T-helper 2 cell treated with Interferon-gamma antibody and Interleukin-4, amounts not matched to agents 5 μg/mL and 100 μg/mL, for 36 hours (primary cell): ENCODE results near the gene KLC1.
"Not testable (repeated sequence)": the region's sequence is repeated elsewhere in the genome, so short reads cannot be mapped to it uniquely, and the experiment has no call there.

Experiments
- DNase-seq: peaks from one replicate; pipeline ENCODE4 v3.0.0; 2021; ENCODE audit warnings: low spot score
- H3K27ac Mint-ChIP-seq: one replicate; pipeline ENCODE4 v1.8.0; 2021; ENCODE audit warnings: mild to moderate bottlenecking, mixed read lengths
- H3K27me3 Mint-ChIP-seq: one replicate; pipeline ENCODE4 v1.8.0; 2021; ENCODE audit warnings: low read depth, mixed read lengths
- H3K36me3 Mint-ChIP-seq: one replicate; pipeline ENCODE4 v1.8.0; 2021; ENCODE audit warnings: low read depth, mixed read lengths
- H3K4me1 Mint-ChIP-seq: one replicate; pipeline ENCODE4 v1.8.0; 2021; ENCODE audit warnings: low read depth, mixed read lengths
- H3K4me3 Mint-ChIP-seq: one replicate; pipeline ENCODE4 v1.8.0; 2022; ENCODE audit warnings: mild to moderate bottlenecking, moderate library complexity, mixed read lengths
- H3K9me3 Mint-ChIP-seq: one replicate; pipeline ENCODE4 v1.8.0; 2021; ENCODE audit warnings: mixed read lengths

Gene KLC1

DNA sequence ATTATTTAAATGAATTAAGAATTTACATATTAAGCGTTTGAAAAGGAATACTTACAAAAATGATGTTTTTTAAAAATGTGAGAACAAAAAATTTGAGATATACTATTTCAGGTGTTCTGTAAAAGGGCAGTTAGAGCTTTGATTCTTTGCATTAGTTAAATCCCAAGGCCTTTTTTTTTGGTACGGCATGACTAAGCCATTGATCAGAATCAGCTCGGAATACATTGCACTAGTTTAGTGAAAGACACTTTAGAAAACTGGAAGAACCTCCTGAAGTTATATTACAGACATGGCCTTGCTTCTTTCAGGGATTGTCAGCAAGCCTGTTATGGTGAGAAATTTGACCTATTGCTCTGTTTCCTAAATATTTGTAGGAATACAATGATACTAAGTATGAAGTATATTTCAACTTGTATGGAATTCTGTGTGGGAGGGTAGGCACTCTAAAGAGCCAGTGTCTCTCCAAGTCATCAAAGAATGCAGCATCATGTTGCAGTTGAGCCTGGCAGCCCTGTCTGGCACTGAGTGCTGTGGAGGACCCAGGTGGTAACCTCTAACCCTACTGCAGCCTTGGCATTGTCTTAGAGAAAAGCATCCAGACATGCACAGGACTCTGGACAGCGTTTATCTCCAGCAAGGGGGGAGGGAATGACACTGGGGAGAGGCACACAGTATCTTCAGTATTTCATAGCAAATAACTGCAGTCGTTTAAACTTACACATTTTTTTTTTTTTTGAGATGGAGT, 1.5 kb downstream of the KLC1 start:
- no peaks in the 10 kb centered on the region for H3K9me3 Mint-ChIP-seq
- no peaks in the 10 kb centered on the region for H3K27me3 Mint-ChIP-seq
- DNase-seq, result no peak
- H3K4me3 Mint-ChIP-seq, result peak overlapping the region; percentile 85
- H3K36me3 Mint-ChIP-seq, result peaks cover 10% of the 10 kb centered on the region
- peak overlapping the region; percentile 79 for H3K27ac Mint-ChIP-seq
- H3K4me1 Mint-ChIP-seq, result peaks cover 32% of the 10 kb centered on the region

DNA sequence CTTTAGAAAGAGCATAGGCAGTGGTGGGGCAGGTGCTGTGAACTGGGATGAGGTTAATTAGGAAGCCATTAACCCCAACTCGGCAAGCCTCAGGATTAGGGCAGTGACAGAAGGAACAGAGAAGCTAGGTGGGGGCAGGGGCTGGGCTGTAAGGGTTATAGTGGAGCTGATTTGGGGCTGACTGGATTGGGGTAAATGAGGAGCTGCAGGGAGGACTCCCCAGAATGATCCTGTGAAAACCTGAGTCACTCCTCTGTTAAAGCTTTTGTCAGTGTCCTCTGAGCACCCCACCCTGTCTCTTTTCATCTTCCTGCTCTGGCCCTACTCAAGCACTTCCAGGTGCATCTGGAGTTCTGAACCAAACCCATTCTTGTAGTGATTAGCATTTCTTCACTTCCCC, 4.4 kb downstream of the KLC1 start:
- Mint-ChIP-seq H3K27me3 (no peaks in the 10 kb centered on the region), H3K4me1 (peaks cover 37% of the 10 kb centered on the region), H3K36me3 (peaks cover 21% of the 10 kb centered on the region), H3K27ac (peak overlapping the region; percentile 58), H3K4me3 (no peak overlapping the region), H3K9me3 (no peaks in the 10 kb centered on the region)
- no peak for DNase-seq

DNA sequence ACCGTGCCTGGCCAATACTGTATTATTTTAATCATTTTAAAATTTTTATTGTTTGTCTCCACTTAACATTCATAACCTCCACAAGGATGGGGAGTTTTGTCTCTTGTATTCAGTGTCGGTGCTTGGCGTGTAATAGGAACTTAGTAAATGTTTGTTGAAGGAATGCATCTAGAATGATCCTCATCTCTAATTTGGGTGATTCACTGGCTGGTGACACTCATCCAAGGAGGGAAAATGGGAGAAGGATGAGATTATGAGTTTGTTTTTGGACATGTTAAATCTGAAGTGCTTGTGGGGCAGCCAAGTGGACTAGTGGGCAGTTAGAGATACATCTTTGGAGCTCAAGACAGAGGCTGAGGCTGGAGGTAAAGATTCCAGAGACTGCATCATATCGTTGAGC, 5.1 kb downstream of the KLC1 start:
- Mint-ChIP-seq H3K36me3 (peaks cover 21% of the 10 kb centered on the region), H3K27ac (no peak overlapping the region), H3K4me1 (peaks cover 37% of the 10 kb centered on the region), H3K9me3 (no peaks in the 10 kb centered on the region), H3K27me3 (no peaks in the 10 kb centered on the region), H3K4me3 (no peak overlapping the region)
- no peak for DNase-seq

DNA sequence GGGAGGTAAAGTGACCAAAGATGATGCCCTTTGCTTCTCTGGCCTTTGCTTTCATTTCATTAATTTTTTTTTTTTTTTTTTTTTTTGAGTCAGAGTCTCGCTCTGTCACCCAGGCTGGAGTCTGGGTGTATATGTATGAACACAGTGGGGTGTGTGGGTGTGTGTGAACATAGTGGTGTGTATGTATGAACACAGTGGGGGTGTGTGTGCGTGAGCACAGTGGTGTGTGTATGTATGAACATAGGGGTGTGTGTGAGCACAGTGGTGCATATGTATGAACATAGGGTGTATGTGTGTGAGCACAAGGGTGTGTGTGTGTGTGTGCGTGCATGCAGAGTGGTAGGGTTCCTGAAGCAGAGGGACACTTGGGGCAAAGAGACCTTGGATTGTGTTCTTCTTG, 9.6 kb downstream of the KLC1 start:
- Mint-ChIP-seq H3K27me3 (no peaks in the 10 kb centered on the region), H3K27ac (no peak overlapping the region), H3K9me3 (no peaks in the 10 kb centered on the region), H3K4me1 (peaks cover 25% of the 10 kb centered on the region), H3K36me3 (peaks cover 14% of the 10 kb centered on the region), H3K4me3 (no peak overlapping the region)
- no peak for DNase-seq

DNA sequence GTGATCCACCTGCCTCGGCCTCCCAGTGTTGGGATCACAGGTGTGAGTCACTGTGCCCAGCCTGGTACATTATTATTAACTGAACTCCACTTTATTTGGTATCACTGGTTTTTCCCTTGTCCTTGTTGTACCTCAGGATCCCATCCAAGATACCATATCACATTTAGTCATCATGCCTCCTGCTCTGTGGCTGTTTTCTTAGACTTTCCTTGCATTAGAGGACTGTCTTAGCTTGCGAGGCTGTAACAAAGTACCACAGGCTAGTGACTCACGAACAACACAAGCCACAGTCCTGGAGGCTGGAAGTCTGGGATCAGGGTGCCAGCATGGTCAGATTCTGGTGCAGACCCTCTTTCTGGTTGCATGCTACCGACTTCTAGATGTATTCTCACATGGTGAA, 12.2 kb downstream of the KLC1 start:
- no peak overlapping the region for H3K4me3 Mint-ChIP-seq
- H3K27me3 Mint-ChIP-seq, result no peaks in the 10 kb centered on the region
- no peak for DNase-seq
- peaks cover 9% of the 10 kb centered on the region for H3K36me3 Mint-ChIP-seq
- peaks cover 9% of the 10 kb centered on the region for H3K4me1 Mint-ChIP-seq
- H3K9me3 Mint-ChIP-seq, result no peaks in the 10 kb centered on the region
- H3K27ac Mint-ChIP-seq, result no peak overlapping the region

DNA sequence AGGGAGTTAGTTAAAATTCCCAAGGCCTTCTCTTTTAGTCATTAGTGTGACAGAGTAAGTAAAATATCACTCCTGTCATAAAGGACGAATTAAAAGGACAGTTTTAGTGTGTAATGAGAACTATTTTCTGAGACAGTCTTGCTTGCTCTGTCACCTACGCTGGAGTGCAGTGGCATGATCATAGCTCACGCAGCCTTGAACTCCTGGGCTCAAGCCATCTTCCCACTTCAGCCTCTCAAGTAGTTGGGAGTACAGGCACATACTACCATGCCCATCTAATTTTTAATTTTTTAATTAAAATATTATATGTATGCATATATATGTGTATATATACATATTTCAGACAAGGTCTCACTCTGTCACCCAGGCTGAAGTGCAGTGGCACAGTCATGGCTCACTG, 17.2 kb downstream of the KLC1 start:
- Mint-ChIP-seq H3K36me3 (peaks cover under 1% of the 10 kb centered on the region), H3K9me3 (no peaks in the 10 kb centered on the region), H3K4me1 (peaks cover 3% of the 10 kb centered on the region), H3K4me3 (no peak overlapping the region), H3K27me3 (no peaks in the 10 kb centered on the region), H3K27ac (no peak overlapping the region)
- DNase-seq, result no peak

DNA sequence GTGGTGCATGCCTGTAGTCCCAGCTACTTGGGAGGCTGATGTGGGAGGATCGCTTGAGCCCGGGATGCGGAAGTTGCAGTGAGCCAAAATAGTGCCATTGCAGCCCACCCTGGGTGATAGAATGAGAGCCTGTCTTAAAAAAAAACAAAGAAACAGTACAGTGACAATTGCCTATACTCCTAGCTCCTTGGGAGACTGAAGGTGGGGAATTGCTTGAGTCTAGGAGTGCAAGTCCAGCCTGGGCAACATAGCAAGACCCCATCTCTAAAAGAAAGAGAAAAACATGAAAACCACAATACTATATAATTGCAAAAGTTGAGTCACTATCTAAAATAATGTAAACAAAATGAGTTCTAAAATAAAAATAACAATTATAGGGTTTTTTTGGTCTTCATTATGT, 20.0 kb downstream of the KLC1 start:
- Mint-ChIP-seq H3K27me3 (no peaks in the 10 kb centered on the region), H3K36me3 (peaks cover 2% of the 10 kb centered on the region), H3K27ac (no peak overlapping the region), H3K4me3 (no peak overlapping the region), H3K4me1 (peaks cover 3% of the 10 kb centered on the region), H3K9me3 (no peaks in the 10 kb centered on the region)
- no peak for DNase-seq

DNA sequence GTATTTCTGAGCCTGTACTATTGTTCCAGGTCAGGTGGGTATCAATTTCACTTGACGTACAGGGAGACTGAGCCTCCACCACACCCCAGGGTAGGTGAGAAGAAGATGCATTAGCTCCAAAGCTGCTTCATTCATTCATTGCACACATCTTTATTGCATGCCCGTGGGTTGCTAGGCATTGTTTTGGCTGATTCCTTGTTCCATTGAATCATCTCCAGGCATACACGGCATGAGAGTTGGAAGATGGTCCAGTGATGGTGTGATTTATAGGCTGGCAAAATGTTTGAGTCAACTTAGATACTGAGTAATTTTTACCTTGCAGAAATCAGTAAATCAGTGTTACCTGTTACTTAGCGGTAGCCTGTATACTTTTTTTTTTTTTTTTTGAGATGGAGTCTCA, 21.2 kb downstream of the KLC1 start:
- no peak overlapping the region for H3K4me3 Mint-ChIP-seq
- peaks cover 9% of the 10 kb centered on the region for H3K36me3 Mint-ChIP-seq
- H3K9me3 Mint-ChIP-seq, result no peaks in the 10 kb centered on the region
- H3K27ac Mint-ChIP-seq, result no peak overlapping the region
- no peaks in the 10 kb centered on the region for H3K4me1 Mint-ChIP-seq
- H3K27me3 Mint-ChIP-seq, result no peaks in the 10 kb centered on the region
- no peak for DNase-seq

DNA sequence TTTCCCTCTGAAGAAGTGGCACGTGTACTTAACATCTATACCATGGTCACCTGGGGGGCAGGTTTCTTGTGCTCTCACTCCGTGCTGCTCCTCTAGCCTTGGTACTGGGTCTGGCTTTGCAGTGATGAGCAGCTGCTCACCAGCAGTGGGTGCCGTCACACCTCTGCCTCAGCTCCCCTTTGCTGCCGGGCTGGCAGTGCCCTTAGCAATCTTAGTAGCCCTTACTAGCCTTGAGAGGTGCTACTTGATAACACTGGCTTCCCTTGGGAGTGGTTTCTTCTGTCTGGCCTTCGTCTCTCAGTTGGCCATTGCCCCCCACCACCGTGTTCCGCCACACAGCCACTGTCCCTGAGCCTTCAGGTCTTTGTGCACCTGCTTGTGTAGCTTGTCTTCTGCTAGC, 22.6 kb downstream of the KLC1 start:
- Mint-ChIP-seq H3K27me3 (no peaks in the 10 kb centered on the region), H3K4me1 (no peaks in the 10 kb centered on the region), H3K4me3 (no peak overlapping the region), H3K27ac (no peak overlapping the region), H3K36me3 (peaks cover 15% of the 10 kb centered on the region), H3K9me3 (no peaks in the 10 kb centered on the region)
- no peak for DNase-seq

DNA sequence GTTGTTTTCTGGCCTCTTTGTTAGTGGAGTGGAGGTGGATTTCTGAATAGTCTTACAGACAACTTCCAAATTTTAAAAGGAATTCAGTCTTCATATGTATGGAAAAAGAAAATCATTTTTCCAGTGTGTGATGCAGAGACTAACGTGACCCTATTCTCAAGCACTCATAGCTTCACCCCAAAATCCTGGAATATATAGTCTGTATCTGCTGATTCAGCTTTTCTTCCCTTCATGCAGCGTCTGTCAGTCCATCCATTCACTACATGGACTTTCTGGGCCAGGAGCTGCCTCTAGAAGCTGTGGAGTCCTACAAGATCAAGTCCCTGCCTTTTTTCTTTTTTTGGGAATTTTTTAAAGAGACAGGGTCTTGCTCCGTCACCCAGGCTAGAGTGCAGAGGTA, 23.8 kb downstream of the KLC1 start:
- DNase-seq, result no peak
- H3K9me3 Mint-ChIP-seq, result no peaks in the 10 kb centered on the region
- no peak overlapping the region for H3K4me3 Mint-ChIP-seq
- H3K4me1 Mint-ChIP-seq, result no peaks in the 10 kb centered on the region
- peaks cover 22% of the 10 kb centered on the region for H3K36me3 Mint-ChIP-seq
- H3K27me3 Mint-ChIP-seq, result no peaks in the 10 kb centered on the region
- no peak overlapping the region for H3K27ac Mint-ChIP-seq

DNA sequence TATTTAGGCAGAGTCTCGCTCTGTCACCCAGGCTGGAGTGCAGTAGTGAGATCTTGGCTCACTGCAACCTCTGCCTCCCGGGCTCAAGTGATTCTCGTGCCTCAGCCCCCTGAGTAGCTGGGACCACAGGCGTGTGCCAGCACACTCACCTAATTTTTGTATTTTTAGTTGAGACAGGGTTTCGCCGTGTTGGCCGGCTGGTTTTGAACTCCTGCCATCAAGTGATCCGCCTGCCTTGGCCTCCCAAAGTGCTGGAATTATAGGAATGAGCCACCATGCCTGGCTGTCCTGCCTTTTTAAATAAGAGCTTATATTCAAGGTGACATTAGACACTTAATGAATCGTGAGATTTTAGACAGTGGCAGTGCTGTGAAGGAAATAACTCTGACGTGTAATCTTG, 24.3 kb downstream of the KLC1 start:
- not testable (repeated sequence) for H3K4me1 Mint-ChIP-seq, H3K9me3 Mint-ChIP-seq, DNase-seq, H3K27ac Mint-ChIP-seq, H3K4me3 Mint-ChIP-seq, H3K27me3 Mint-ChIP-seq
- peaks cover 25% of the 10 kb centered on the region for H3K36me3 Mint-ChIP-seq

DNA sequence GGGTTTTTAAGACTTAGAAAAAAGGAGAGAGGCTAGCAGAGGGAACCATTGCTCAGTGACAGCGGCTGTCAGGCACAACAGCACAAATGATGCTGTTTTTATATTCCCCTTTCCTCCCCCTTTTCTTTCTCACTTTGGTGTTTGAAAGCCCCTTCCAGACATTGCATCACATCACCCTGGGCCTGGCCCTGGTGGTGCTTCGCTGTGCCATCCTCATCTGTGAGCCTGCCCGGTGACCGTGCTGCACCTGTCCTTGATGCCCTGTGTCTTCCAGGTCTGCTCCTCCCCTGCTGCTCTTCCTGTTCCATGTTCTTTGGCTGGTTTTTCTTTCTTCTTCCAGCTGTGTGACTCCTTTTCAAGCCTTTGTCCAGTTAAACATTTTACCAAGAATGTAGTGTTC, 24.8 kb downstream of the KLC1 start:
- H3K9me3 Mint-ChIP-seq, result no peaks in the 10 kb centered on the region
- H3K36me3 Mint-ChIP-seq, result peaks cover 25% of the 10 kb centered on the region
- no peak overlapping the region for H3K27ac Mint-ChIP-seq
- H3K4me3 Mint-ChIP-seq, result no peak overlapping the region
- no peak for DNase-seq
- H3K27me3 Mint-ChIP-seq, result no peaks in the 10 kb centered on the region
- no peaks in the 10 kb centered on the region for H3K4me1 Mint-ChIP-seq

DNA sequence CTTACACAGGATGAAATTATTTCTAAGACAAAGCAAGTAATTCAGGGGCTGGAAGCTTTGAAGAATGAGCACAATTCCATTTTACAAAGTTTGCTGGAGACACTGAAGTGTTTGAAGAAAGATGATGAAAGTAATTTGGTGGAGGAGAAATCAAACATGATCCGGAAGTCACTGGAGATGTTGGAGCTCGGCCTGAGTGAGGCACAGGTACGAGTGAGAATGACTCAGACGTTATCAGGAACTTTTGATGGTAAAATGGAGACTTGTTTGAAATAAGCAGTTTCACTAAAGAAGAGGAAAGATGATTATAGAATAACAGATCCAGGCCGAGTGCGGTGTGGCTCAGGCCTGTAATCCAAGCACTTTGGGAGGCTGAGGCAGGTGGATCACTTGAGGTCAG, 25.6 kb downstream of the KLC1 start:
- Mint-ChIP-seq H3K9me3 (no peaks in the 10 kb centered on the region), H3K27me3 (no peaks in the 10 kb centered on the region), H3K4me1 (no peaks in the 10 kb centered on the region), H3K36me3 (peaks cover 29% of the 10 kb centered on the region), H3K27ac (no peak overlapping the region), H3K4me3 (no peak overlapping the region)
- no peak for DNase-seq

DNA sequence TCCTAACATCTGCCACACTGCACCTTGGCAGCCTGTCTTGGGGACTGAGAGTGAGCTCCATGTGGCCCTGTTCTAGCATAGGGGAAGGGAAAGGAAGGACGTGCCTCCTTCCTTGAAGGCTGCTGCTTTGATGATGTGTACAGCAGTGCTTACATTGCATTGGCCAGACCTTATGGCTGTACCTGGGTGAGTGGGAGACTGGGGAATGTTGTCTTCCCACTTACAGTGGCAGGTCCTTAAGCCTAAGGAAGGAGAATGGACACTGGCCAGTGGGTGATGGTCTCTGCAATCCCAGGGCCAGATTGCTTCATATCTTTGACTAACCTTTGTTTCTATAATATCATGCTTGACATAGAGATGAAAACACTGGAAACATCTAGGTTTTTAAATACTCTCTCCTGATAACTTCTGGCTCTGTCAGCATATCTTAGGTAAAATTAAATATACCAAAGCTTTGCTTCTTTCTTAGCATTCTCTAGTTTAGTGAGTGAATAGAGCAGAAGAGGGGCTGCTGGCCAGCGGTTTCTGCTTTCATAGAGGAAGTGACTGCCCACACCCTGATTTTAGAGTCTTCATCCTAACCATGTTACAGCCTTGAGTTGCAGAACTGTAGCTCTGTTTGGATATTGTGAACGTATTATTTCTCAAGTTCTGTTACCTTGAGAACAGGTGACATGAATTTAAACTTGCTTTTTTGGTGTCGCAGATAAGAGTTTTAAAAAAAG, 27.2 kb downstream of the KLC1 start:
- H3K9me3 Mint-ChIP-seq, result no peaks in the 10 kb centered on the region
- H3K4me3 Mint-ChIP-seq, result no peak overlapping the region
- no peak for DNase-seq
- H3K4me1 Mint-ChIP-seq, result no peaks in the 10 kb centered on the region
- no peak overlapping the region for H3K27ac Mint-ChIP-seq
- no peaks in the 10 kb centered on the region for H3K27me3 Mint-ChIP-seq
- H3K36me3 Mint-ChIP-seq, result peaks cover 36% of the 10 kb centered on the region

DNA sequence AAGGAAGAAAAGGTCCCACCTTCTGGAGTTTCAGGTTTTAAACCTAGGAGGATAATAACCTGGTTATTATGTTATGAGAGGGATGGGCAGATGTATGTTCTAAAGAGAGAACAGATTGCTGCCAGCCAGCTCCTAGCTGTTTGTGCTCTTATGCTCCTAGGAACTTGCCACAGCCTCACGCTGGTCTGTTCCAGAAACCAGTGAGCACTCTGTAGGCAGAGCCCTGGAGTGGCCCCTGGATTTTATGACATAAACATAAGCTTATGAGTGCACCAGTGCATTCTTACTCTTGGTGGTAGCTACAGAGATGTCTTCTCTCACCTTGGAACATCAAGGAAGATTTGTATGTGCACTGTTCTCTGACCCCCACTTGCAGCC, 27.7 kb downstream of the KLC1 start:
- no peak overlapping the region for H3K4me3 Mint-ChIP-seq
- H3K36me3 Mint-ChIP-seq, result peaks cover 38% of the 10 kb centered on the region
- H3K4me1 Mint-ChIP-seq, result no peaks in the 10 kb centered on the region
- H3K9me3 Mint-ChIP-seq, result no peaks in the 10 kb centered on the region
- H3K27me3 Mint-ChIP-seq, result no peaks in the 10 kb centered on the region
- H3K27ac Mint-ChIP-seq, result no peak overlapping the region
- DNase-seq, result no peak
